Gastroesophageal sphincter (tissue), 4 donors: ENCODE results near the gene DYNLL2. TPM values are rescaled to one million over a fixed set of nuclear protein-coding genes. Genes with fewer than 3 reads are reported as not detected.

Experiments
- ATAC-seq: fragments of 150-250 bp; one replicate; pipeline ENCODE4 v1.9.1; 2016; ENCODE audit warnings: mild to moderate bottlenecking, moderate library complexity
- H3K27ac ChIP-seq, 4 donors: fragments of 200-600 bp; sonication (generic) in 3 of 4; 1 replicate in 3 of 4; 2 replicates in 1 of 4; pipeline ENCODE4 v1.5.1; 2016 to 2019
- H3K27me3 ChIP-seq: fragments of 200-600 bp; sonication (generic); one replicate; pipeline ENCODE4 v1.5.1; 2019
- H3K36me3 ChIP-seq, 2 donors: fragments of 200-600 bp; sonication (generic); one replicate each; pipeline ENCODE4 v1.5.1; 2019; ENCODE audit warnings: control low read depth in 1 of 2
- H3K4me1 ChIP-seq, 3 donors: fragments of 200-600 bp; sonication (generic); 1 replicate in 2 of 3; 2 replicates in 1 of 3; pipeline ENCODE4 v1.5.1; 2016 to 2019; ENCODE audit warnings: control low read depth in 2 of 3
- H3K4me3 ChIP-seq, 2 donors: fragments of 200-600 bp; sonication (generic); one replicate each; pipeline ENCODE4 v1.5.1; 2019; ENCODE audit warnings: mild to moderate bottlenecking in 1 of 2, moderate library complexity in 1 of 2
- H3K9me3 ChIP-seq, 3 donors: fragments of 200-600 bp; sonication (generic); one replicate each; pipeline ENCODE4 v1.5.1; 2017 to 2019; ENCODE audit warnings: control low read depth in 2 of 3
- CTCF ChIP-seq, 4 experiments: fragments of 200-600 bp in 2 of 4; fragments of 450-650 bp in 2 of 4; sonication (generic) in 1 of 4; IDR thresholded peaks; one replicate each; pipeline ENCODE4 v1.5.1; 2017 to 2019; ENCODE audit warnings: antibody characterized with exemption in 4 of 4, mild to moderate bottlenecking in 2 of 4, moderate library complexity in 2 of 4
- EP300 ChIP-seq: sonication (generic); formaldehyde crosslinking; IDR thresholded peaks from one replicate; pipeline ENCODE4 v1.6.1; 2017; ENCODE audit warnings: antibody characterized with exemption, mild to moderate bottlenecking
- POLR2A ChIP-seq, 2 donors: fragments of 450-650 bp; IDR thresholded peaks; one replicate each; pipeline ENCODE4 v1.6.1; 2017; ENCODE audit warnings: antibody characterized with exemption in 2 of 2, mild to moderate bottlenecking in 2 of 2, moderate library complexity in 1 of 2
- POLR2AphosphoS5 ChIP-seq: sonication (generic); formaldehyde crosslinking; IDR thresholded peaks from one replicate; pipeline ENCODE4 v1.6.1; 2017; ENCODE audit warnings: antibody characterized with exemption
- WGBS, 2 donors: methylation state at CpG; one replicate each; pipeline ENCODE4 v1.1.5; 2018; ENCODE audit warnings: low coverage in 1 of 2; 5-methylcytosine and 5-hydroxymethylcytosine counted together
- total RNA-seq, 4 donors: library from RNA; depleted of rRNA; stranded (reverse); fragments of >200 nt; gene quantifications; one replicate each; pipeline ENCODE4 v1.1.0, GENCODE V29; 2016

The DYNLL2 gene
- total RNA-seq, 4 donors from 2014 or later = 26.1 to 38.2 (median 31.3) TPM

GRCh38 chr17:58051468-58051867 lies 31.8 kb upstream of the DYNLL2 start:
- Histone ChIP-seq H3K4me3 (no peak overlapping the region), H3K27me3 (no peaks in the 10 kb centered on the region), H3K36me3 (no peaks in the 10 kb centered on the region), H3K27ac (no peak overlapping the region), H3K9me3 (no peaks in the 10 kb centered on the region), H3K4me1 (no peaks in the 10 kb centered on the region)
- WGBS, 2 donors = 92 to 100% methylated on average over 1 of the region's 1 CpG
- no peak for ATAC-seq
- TF ChIP-seq POLR2A (IDR thresholded peaks at IDR 0.05) (no peak), CTCF (IDR thresholded peaks at IDR 0.05) (no peak), EP300 (no peak), POLR2AphosphoS5 (no peak)

GRCh38 chr17:58052407-58052806 lies 30.8 kb upstream of the DYNLL2 start:
- H3K9me3 ChIP-seq = no peaks in the 10 kb centered on the region
- WGBS, 2 donors = 60% methylated on average over 1 of the region's 1 CpG; no CpG with 5 or more reads in 1 of the 2 donors
- no peak overlapping the region for H3K4me3 ChIP-seq
- no peaks in the 10 kb centered on the region for H3K27me3 ChIP-seq
- no peaks in the 10 kb centered on the region for H3K36me3 ChIP-seq
- TF ChIP-seq CTCF (IDR thresholded peaks at IDR 0.05) = no peak
- TF ChIP-seq POLR2A (IDR thresholded peaks at IDR 0.05) = no peak
- TF ChIP-seq EP300 = no peak
- TF ChIP-seq POLR2AphosphoS5 = no peak
- ATAC-seq = no peak
- H3K27ac ChIP-seq = no peak overlapping the region
- no peaks in the 10 kb centered on the region for H3K4me1 ChIP-seq

GRCh38 chr17:58052945-58053715 lies 30.1 kb upstream of the DYNLL2 start:
- no peaks in the 10 kb centered on the region for H3K9me3 ChIP-seq
- WGBS, 2 donors = 67 to 68% methylated on average over 6 to 8 of the region's 8 CpGs
- no peaks in the 10 kb centered on the region for H3K27me3 ChIP-seq
- H3K4me3 ChIP-seq = no peak overlapping the region
- no peak overlapping the region for H3K27ac ChIP-seq
- H3K36me3 ChIP-seq = no peaks in the 10 kb centered on the region
- TF ChIP-seq EP300 (no peak), CTCF (IDR thresholded peaks at IDR 0.05) (no peak)
- H3K4me1 ChIP-seq = no peaks in the 10 kb centered on the region
- ATAC-seq = no peak

GRCh38 chr17:58054641-58055040 lies 28.6 kb upstream of the DYNLL2 start:
- TF ChIP-seq CTCF (IDR thresholded peaks at IDR 0.05) (no peak), EP300 (no peak), POLR2AphosphoS5 (no peak), POLR2A (IDR thresholded peaks at IDR 0.05) (no peak)
- ATAC-seq = no peak
- 62 to 82% methylated on average over 2 to 3 of the region's 6 CpGs for WGBS, 2 donors

GRCh38 chr17:58056476-58056875 lies 26.7 kb upstream of the DYNLL2 start:
- Histone ChIP-seq H3K4me3 (no peak overlapping the region), H3K4me1 (peaks cover 0 to 23% (median 14%) of the 10 kb centered on the region in 3 donors), H3K27me3 (no peaks in the 10 kb centered on the region), H3K9me3 (no peaks in the 10 kb centered on the region), H3K27ac (no peak overlapping the region), H3K36me3 (no peaks in the 10 kb centered on the region)
- ATAC-seq = no peak
- TF ChIP-seq POLR2AphosphoS5 (no peak), CTCF (IDR thresholded peaks at IDR 0.05) (no peak), EP300 (no peak), POLR2A (IDR thresholded peaks at IDR 0.05) (no peak)

More at GRCh38 chr17:58054641-58055040, 28.6 kb upstream of the DYNLL2 start:
- Histone ChIP-seq H3K9me3 (no peaks in the 10 kb centered on the region), H3K36me3 (no peaks in the 10 kb centered on the region), H3K27me3 (no peaks in the 10 kb centered on the region), H3K4me1 (peaks cover 0 to 4% (median under 1%) of the 10 kb centered on the region in 3 donors), H3K4me3 (no peak overlapping the region), H3K27ac (no peak overlapping the region)
